Hepatocyte (in vitro differentiated cells): ENCODE data around the gene EAF2. TPM values are rescaled to one million over a fixed set of nuclear protein-coding genes. Genes with fewer than 3 reads are reported as not detected.

ENCODE experiments used
- DNase-seq: peaks from one replicate; pipeline ENCODE4 v3.0.0-alpha.2; 2016; ENCODE audit warnings: low spot score
- H2AFZ ChIP-seq: fragments of 200-600 bp; sonication (generic); 2 replicates; pipeline ENCODE4 v1.6.0; 2016; ENCODE audit warnings: antibody characterized with exemption, mild to moderate bottlenecking
- H3K27ac ChIP-seq: fragments of 200-600 bp; sonication (generic); 2 replicates; pipeline ENCODE4 v1.5.1; 2016; ENCODE audit warnings: mild to moderate bottlenecking
- H3K27me3 ChIP-seq: fragments of 200-600 bp; sonication (generic); 2 replicates; pipeline ENCODE4 v1.6.1; 2016
- H3K36me3 ChIP-seq: fragments of 200-600 bp; sonication (generic); replicated peaks from 2 replicates; pipeline ENCODE4 v1.5.1; 2016; ENCODE audit warnings: low read depth; ENCODE audit not compliant: insufficient read depth
- H3K4me1 ChIP-seq: fragments of 200-600 bp; sonication (generic); 2 replicates; pipeline ENCODE4 v1.5.1; 2016; ENCODE audit warnings: mild to moderate bottlenecking, moderate library complexity; ENCODE audit not compliant: insufficient read depth
- H3K4me2 ChIP-seq: fragments of 200-600 bp; sonication (generic); 2 replicates; pipeline ENCODE4 v1.6.0; 2016
- H3K4me3 ChIP-seq: fragments of 200-600 bp; sonication (generic); 2 replicates; pipeline ENCODE4 v1.5.1; 2016; ENCODE audit warnings: mild to moderate bottlenecking
- H3K79me2 ChIP-seq: fragments of 200-600 bp; sonication (generic); 2 replicates; pipeline ENCODE4 v1.6.0; 2017; ENCODE audit warnings: mild to moderate bottlenecking
- H3K9me2 ChIP-seq: fragments of 200-600 bp; sonication (generic); replicated peaks from 2 replicates; pipeline ENCODE4 v1.6.0; 2017; ENCODE audit warnings: mild to moderate bottlenecking; ENCODE audit not compliant: insufficient read depth
- H3K9me3 ChIP-seq: fragments of 200-600 bp; sonication (generic); 2 replicates; pipeline ENCODE4 v1.5.1; 2016; ENCODE audit warnings: low read depth, mild to moderate bottlenecking
- H4K20me1 ChIP-seq: fragments of 200-600 bp; sonication (generic); 2 replicates; pipeline ENCODE4 v1.6.0; 2016; ENCODE audit warnings: mild to moderate bottlenecking; ENCODE audit not compliant: insufficient read depth, poor library complexity, severe bottlenecking
- EZH2 ChIP-seq: fragments of 200-600 bp; sonication (generic); IDR thresholded peaks from 2 replicates; pipeline ENCODE4 v1.6.1; 2016; ENCODE audit warnings: antibody characterized with exemption, mild to moderate bottlenecking, borderline replicate concordance
- EZH2phosphoT487 ChIP-seq: fragments of 200-600 bp; sonication (generic); IDR thresholded peaks from one replicate; pipeline ENCODE4 v1.6.1; 2018; ENCODE audit warnings: antibody characterized with exemption, mild to moderate bottlenecking, low read depth, moderate library complexity; ENCODE audit not compliant: unreplicated experiment, severe bottlenecking
- WGBS: methylation state at CpG from one replicate; pipeline ENCODE4 v1.1.6; 2016; ENCODE audit warnings: low lambda C conversion rate; ENCODE audit errors: missing lambda C conversion rate; 5-methylcytosine and 5-hydroxymethylcytosine counted together
- polyA plus RNA-seq: library from polyadenylated mRNA; unstranded; fragments of >200 nt; fragmentation: Nextera tagmentation; extraction: Ambion mirVana; gene quantifications from 2 replicates; pipeline ENCODE4 v1.2.1, GENCODE V29; 2016
- total RNA-seq: library from RNA; depleted of rRNA; stranded (reverse); fragments of >200 nt; gene quantifications from 2 replicates; pipeline ENCODE4 v1.2.3, GENCODE V29; 2014
- TF ChIP-seq, protein P1 (sequence below): fragments of 200-600 bp; sonication (generic); IDR thresholded peaks from 2 replicates; pipeline ENCODE4 v1.5.1; 2016; ENCODE audit warnings: antibody characterized with exemption, mild to moderate bottlenecking; ENCODE audit not compliant: poor library complexity

EAF2 gene
- total RNA-seq, result 3.6 and 7.4 TPM in 2 replicates
- 6.0 and 9.7 TPM in 2 replicates for polyA plus RNA-seq

DNA sequence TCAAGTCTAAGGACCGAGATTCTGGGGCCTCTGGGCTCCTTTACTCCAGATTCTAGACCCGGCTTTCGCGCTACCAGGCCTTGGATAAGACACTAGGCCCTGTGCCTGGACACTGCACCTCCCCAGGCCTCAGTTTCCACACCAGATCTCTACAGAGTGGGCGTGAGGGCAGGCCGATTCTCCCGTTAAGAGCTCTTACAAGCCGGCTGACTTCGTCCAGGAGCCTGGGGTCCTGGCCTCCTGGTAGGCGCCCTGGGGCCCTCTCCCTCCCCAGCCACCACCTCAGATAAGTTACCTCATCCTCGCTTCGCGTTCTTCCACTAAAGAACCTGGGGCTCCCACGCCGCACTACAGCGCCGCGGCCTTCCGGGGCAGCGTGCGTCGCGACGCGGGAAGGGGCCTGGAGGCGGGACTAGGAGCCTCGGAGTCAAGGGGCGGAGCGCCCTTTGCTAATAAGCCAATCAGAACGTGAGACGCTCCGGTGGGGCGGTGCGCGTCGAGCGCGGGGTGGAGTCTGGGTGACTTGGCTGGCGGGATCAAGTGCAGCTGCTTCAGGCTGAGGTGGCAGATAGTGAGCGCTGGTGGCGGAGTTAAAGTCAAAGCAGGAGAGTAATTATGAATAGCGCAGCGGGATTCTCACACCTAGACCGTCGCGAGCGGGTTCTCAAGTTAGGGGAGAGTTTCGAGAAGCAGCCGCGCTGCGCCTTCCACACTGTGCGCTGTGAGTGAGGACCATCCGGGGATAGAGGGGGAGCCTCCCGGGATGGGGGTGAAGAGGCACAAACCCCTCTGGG is at the start of gene EAF2, which contains the start of gene IQCB1:
Gene EAF2 (plus strand): TSS at position 539 of the 794 bp plus-strand sequence. CDS start 77 bp downstream, at position 616.
Gene IQCB1 (minus strand): TSS at position 390 of the 794 bp plus-strand sequence. CDS start 6,100 bp downstream, outside the sequence.
- Histone ChIP-seq H3K27me3 (peaks cover 4% of the 10 kb centered on the region), H3K9me3 (no peaks in the 10 kb centered on the region), H3K79me2 (peaks cover 23% of the 10 kb centered on the region), H3K36me3 (no peaks in the 10 kb centered on the region), H2AFZ (peak within 1 kb of the TSS; percentile 90), H3K4me2 (peak within 1 kb of the TSS; percentile 87), H3K4me3 (peak within 1 kb of the TSS; percentile 81), H3K9me2 (no peaks in the 10 kb centered on the region), H3K4me1 (peaks cover 8% of the 10 kb centered on the region), H3K27ac (peak within 1 kb of the TSS; percentile 83), H4K20me1 (no peaks in the 10 kb centered on the region)
- under 1% methylated on average over 52 of the region's 54 CpGs for WGBS
- TF ChIP-seq EZH2phosphoT487, result no peak
- TF ChIP-seq EZH2, result no peak
- TF ChIP-seq, protein P1, sequence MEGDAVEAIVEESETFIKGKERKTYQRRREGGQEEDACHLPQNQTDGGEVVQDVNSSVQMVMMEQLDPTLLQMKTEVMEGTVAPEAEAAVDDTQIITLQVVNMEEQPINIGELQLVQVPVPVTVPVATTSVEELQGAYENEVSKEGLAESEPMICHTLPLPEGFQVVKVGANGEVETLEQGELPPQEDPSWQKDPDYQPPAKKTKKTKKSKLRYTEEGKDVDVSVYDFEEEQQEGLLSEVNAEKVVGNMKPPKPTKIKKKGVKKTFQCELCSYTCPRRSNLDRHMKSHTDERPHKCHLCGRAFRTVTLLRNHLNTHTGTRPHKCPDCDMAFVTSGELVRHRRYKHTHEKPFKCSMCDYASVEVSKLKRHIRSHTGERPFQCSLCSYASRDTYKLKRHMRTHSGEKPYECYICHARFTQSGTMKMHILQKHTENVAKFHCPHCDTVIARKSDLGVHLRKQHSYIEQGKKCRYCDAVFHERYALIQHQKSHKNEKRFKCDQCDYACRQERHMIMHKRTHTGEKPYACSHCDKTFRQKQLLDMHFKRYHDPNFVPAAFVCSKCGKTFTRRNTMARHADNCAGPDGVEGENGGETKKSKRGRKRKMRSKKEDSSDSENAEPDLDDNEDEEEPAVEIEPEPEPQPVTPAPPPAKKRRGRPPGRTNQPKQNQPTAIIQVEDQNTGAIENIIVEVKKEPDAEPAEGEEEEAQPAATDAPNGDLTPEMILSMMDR, result no peak
- peak; percentile 98 for DNase-seq

DNA sequence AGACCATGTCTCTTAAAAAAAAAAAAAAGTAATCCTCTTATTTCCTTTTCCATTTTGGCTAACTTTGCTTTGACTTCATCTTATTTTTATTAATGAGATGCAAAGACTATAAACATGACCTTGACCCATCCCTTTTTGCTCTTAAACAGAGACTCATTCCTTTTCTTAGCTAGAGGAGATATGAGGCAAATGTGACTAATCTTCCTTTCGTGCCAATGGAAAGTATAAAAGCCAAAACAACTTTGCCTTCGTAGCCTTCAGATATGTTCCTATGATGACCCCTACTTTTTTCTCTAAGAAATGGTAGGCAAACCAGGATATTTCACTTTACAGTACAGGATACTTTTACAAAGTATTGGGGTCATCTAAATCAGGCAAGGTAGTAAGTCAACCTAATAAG is 48.5 kb upstream of the EAF2 start:
- no peak for DNase-seq
- Histone ChIP-seq H3K4me2 (no peak overlapping the region), H2AFZ (no peak overlapping the region), H4K20me1 (no peaks in the 10 kb centered on the region), H3K27ac (no peak overlapping the region), H3K4me1 (no peaks in the 10 kb centered on the region), H3K4me3 (no peak overlapping the region), H3K79me2 (no peaks in the 10 kb centered on the region), H3K27me3 (no peaks in the 10 kb centered on the region), H3K9me3 (no peaks in the 10 kb centered on the region), H3K9me2 (no peaks in the 10 kb centered on the region), H3K36me3 (no peaks in the 10 kb centered on the region)
- WGBS, result 93% methylated on average over 2 of the region's 2 CpGs
- TF ChIP-seq EZH2phosphoT487 (no peak), EZH2 (no peak)
- TF ChIP-seq, protein P1, result no peak

- Histone ChIP-seq H3K4me1 (no peaks in the 10 kb centered on the region), H2AFZ (no peak overlapping the region), H3K9me3 (no peaks in the 10 kb centered on the region), H4K20me1 (no peaks in the 10 kb centered on the region), H3K4me2 (no peak overlapping the region), H3K27ac (no peak overlapping the region), H3K27me3 (no peaks in the 10 kb centered on the region), H3K79me2 (no peaks in the 10 kb centered on the region), H3K4me3 (no peak overlapping the region), H3K36me3 (no peaks in the 10 kb centered on the region), H3K9me2 (no peaks in the 10 kb centered on the region)
- TF ChIP-seq, protein P1, result no peak
- TF ChIP-seq EZH2 (no peak), EZH2phosphoT487 (no peak)
- 96% methylated on average over 3 of the region's 3 CpGs for WGBS
- no peak for DNase-seq
Measured at GRCh38 chr3:121793078-121793477, 41.9 kb upstream of the EAF2 start.
